IPS DF 4.7 (cell line): ENCODE data around the gene PLCG2.
"Not testable (repeated sequence)": the region's sequence is repeated elsewhere in the genome, so short reads cannot be mapped to it uniquely, and the experiment has no call there.

Experiments used
- DNase-seq: peaks from one replicate; pipeline ENCODE4 v3.0.0-alpha.2; 2013; ENCODE audit warnings: low spot score; ENCODE audit errors: extremely low read depth

Gene PLCG2

GRCh38 chr16:81787659-81788058, 8.6 kb downstream of the PLCG2 start:
- DNase-seq = no peak

- DNase-seq = no peak
Observed at GRCh38 chr16:81790277-81790676, 11.2 kb downstream of the PLCG2 start.

- no peak for DNase-seq
Observed at GRCh38 chr16:81790830-81791435, 11.8 kb downstream of the PLCG2 start.

- DNase-seq = no peak
Observed at GRCh38 chr16:81792828-81793227, 13.7 kb downstream of the PLCG2 start.

- no peak for DNase-seq
Observed at GRCh38 chr16:81795193-81795592, 16.1 kb downstream of the PLCG2 start.

DNA sequence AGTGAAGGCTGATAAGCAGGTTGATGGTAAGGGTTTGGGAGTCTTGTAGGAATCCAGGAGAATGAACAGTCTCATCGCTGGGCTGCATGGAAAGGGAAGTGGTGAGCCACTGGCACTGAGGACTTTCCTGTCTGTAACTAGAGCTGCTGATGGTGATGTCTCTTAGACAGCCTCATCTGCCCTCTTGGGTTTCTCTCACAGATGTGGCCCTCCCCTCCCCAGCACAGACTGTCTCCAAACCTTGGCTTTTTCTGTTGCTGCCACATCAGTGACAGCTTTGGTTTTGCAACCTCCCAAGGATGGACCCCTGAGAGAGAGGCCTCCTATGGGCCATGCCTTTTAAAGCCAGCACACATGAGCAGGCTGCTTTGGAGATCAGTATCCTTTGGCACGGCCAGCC, 16.9 kb downstream of the PLCG2 start:
- DNase-seq = no peak

DNA sequence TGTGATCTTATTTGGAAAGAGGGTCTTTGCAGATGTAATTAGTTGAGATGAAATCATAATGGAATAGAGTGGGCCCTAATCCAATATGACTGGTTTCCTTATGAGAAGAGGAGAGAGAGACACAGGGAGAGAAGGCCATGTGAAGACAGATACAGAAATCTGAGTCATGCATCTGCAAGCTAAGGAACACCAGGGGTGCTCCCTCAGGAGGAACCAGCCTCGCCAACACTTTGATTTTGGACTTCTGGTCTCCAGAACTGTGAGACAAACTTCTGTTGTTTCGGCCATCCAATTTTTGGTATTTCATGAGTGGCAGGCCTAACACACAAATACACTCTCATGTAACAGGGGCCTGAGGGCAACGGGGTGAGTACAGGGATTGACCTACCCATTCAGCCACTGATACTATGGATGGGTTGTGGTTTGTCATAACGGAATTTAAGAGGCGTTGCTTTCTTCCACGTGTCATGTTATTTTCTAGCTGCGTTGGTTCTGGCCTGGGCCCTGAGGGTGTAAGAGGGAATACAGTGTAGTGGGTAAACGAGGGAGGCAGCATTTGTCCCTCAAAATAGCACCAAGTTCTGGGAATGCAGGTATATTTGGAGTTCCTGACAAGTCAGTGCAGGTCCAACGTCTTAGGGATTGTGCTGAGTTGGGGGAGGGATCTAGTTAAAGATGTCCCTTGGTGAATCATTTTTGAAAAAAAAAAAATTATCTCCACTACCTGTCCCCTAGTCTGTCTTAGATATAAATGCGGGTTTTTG, 17.7 kb downstream of the PLCG2 start:
- no peak for DNase-seq

GRCh38 chr16:81797443-81797842, 18.4 kb downstream of the PLCG2 start:
- no peak for DNase-seq

DNA sequence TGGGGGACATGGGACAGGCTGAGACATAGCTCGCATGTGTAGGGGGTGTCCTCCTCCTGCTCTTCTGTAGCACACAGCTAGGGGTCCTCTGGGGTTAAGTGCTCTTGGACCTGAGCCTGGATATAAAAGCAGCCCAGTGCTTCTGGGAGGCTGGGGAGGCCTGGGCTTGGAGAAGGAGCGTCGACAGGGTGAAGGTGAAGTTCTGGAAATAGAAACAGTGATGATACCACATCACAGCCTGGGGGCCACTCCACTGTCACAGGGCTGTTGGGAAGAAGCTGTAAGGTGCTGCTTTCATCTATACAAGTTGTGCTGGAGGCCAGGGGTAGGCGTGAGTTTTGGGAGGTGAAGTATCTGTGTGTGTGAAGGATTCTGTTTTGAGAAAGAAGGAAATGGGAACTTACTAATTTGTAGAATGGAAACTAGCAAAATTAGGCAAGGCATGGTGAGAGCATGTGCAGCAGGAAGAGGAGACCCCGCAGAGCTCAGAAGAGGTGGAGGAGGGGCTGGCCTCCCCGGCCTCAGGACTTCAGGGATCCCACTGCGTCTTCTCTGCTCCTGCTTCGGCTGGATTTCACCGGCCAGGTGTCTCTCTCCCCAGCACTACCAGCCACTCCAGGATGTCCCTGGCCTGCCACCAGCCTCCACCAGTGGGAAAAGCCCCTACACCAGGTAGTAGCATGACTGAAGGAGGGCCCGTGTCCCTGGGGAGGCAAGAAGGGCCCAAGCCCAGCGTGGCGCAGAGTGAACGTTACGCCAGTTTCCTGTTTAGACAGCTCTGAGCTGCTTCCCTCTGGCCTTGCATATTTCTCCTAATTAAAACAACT, 19.4 kb downstream of the PLCG2 start:
- DNase-seq = no peak

DNA sequence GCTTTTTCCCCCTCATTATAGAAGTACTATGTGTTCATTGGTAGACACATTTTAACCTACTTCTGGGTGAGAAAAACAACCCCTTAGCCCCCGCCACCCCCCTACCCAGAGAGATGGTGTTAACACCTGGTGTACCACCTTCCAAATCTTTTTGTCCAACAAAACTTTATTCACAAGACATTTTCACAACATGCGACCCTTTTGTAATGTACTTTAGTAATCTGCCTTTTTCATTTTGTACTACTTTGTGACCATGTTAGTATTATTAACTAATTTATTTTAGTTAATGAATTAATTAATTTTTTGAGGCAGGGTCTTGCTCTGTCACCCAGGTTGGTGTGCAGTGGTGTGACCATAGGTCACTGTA, 20.0 kb downstream of the PLCG2 start:
- DNase-seq = no peak

DNA sequence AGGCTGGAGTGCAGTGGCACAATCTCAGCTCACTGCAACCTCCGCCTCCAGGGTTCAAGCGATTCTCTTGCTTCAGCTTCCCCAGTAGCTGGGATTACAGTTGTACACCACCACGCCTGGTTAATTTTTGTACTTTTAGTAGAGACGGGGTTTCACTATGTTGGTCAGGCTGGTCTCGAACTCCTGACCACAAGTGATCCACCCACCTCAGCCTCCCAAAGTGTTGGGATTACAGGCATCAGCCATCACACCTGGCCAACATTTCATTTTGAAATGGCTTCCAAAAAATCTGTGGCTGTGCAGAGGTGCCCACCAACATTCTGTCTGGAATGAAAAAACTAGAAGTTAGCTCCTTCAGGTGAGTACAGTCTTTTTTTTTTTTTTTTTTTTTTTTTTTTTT, 22.6 kb downstream of the PLCG2 start:
- DNase-seq = not testable (repeated sequence)

DNA sequence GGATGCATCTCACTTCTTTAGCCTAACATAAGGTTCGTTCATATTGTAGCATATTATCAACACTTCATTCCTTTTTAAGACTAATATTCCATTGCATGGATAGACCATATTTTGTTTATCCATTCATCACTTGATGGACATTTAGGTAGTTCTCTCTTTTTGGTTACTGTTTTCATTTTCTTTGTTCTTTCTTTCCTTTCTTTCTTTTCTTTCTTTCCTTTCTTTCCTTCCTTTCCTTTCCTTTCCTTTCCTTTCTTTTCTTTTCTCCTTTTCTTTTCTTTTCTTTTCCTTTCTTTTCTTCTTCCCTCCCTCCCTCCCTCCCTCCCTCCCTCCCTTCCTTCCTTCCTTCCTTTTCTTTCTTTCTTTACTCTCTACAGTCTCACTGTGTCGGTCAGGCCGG, 24.2 kb downstream of the PLCG2 start:
- DNase-seq = no peak

DNA sequence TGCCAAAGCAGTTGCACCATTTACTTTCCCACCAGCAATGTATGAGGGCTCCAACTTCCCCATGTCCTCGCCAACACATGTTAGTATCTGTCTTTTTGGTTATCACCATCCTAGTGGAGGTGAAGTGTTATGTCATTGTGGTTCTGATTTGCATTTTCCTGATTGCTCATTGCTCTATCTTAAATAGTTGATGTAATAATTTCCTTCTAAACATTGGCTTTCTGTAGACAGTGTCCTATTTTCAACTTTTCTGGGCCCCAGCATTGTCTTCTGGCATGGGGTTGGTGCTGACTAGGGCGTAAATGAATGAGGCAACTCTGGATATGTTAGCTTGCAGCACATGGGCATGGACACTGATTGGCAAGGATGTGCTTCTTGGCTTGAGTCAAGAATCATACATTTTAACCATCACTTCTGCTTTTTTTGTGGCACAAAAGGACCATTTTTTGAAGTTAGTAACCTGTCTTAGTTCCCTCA, 25.1 kb downstream of the PLCG2 start:
- no peak for DNase-seq

DNA sequence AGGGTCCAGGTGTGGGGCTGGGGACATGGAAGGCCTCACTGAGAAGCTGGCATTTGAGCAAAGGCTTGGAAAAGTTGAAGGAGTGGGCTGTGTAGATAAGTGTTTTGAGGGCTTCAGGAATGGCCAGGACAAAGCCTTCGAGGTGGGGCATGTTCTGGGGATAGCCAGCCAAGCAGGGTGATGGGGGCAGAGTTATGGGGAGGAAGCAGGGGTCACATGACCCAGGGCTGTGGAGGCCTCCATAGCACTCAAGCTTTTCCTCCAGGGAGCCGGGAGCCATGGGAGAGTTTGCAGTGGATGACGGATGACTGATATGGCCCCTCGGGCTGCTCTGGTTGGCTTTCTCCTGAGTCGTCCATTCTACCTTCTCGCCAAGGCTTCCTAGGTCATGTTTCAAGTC, 27.6 kb downstream of the PLCG2 start:
- no peak for DNase-seq

- DNase-seq = no peak
Observed at GRCh38 chr16:81807767-81808358, 28.8 kb downstream of the PLCG2 start.

DNA sequence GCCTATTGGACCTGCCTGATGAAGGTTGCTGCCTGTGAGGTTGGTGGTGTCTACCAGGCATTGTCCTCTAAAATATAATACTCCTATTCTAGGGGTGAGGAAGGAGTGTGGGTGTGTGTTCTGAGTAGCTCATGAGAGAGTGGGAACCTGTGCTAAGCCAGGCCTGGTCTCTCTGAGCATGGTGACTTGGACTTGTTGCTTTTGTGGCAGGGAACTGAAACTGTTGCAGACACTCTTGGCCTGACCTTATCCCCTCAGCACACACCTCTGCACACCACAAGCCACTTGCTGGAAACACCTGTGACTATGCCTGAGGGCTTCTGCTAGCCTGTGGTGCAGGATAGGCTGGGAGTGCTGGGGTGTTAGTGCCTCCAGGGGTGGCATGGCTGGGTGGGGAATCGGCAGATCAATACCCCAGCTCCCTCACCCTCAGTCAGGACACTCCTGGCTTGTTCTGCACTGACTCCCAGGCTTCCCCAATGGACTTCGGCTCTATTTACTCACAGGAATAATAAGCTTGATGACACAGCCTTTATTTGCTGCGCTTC, 29.9 kb downstream of the PLCG2 start:
- DNase-seq = no peak

DNA sequence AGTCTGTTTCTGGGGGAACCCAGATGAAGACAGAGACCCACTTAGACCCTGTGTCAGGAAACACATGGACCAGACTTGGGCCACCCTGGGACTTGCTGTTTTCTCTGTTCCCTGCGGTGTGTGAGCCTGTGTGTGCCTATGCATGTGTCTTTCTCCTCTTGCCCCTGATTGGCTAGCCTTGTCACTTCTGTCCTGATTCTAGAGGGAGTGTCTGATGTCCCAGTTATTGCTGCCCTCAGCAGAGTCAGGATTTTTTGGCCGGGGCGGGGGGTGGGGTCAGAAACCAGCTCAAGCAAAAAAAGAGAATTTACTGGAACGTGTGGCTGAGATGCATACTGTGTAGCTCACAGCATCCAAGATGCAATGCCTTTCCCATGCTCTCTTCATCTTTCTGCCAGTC, 30.5 kb downstream of the PLCG2 start:
- DNase-seq = no peak

DNA sequence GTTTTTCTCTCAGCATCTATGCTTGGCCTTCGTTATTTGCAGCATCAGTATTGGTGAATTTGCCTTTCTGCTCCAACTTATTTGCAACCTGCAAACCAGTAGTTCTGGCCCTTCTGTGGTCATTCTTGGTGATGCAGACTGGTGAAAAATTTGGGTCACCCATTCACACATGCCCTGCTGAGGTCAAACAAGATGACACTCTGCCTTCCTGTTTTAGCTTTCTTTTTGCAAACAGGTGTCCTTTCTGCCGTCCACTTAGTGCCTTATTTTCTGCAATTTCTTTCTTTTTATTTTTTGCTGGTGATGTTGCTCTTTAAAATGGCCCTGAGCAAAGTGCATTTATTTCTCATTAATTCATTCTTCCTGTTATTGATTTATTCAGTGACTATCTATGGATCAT, 31.3 kb downstream of the PLCG2 start:
- DNase-seq = no peak

DNA sequence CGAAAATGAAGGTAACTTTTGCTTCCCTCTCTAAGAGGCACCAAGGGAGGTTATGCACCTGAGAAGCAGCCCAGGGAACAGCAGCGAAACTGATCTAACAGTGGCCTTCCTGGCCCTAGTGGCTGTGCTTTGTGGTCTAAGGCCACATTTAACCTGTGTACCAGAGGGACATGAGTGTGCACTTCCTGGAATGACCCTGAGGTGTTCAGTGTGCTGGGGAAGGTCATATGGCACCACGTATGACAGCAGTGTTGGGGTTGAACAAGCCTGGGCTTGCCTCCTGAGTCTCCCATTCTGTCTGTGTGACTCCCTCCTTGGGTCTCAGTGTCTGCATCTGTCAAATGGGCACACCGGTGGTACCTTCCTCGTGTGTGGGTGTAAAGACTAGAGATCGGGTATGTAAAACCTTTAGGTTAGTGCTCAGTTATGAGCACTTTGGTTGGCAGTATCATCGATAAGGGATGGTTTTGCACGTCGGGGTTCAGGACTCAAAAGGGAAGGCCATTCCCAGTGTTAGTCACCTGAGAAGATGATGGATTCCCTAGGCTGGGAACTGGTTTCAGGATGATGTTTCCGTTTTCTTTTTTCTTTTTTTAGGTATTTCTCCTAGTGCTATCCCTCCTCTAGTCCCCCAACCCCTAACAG, 31.9 kb downstream of the PLCG2 start:
- no peak for DNase-seq

GRCh38 chr16:81813648-81814047, 34.6 kb downstream of the PLCG2 start:
- no peak for DNase-seq

DNA sequence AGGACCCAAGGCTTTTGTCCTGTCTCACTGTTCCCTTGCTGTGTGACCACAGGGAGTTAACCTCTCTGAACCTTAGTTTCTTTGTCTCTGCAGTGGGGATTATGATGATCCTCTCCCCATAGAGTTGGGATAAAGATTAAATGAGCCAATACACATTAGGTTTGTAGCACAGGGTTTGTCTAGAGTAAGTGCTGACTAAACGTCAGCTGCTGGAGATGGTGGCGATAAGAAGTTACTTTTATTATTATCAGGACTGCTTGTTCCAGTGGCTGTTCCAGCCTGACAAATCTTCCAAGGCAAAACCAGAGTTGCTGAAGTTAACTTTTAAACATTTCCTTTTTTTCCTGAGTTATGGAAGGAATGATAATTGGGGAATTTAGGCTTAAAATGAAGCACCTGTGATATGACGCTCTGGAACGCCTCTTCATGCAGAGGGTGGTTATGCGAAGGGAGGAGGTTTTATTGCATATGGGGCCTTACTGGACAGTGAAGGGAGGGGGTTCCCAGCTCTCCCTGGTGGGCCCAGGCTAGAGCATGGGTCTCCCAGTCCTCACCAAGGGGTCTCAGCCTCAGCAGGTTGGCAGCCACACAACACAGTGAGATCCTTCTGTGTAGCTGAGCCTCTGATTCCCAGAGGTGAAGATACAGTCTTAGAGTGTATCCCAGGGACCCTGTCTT, 35.8 kb downstream of the PLCG2 start:
- no peak for DNase-seq
